Measurements from ENCODE around the gene CPED1.
A peak's percentile ranks its signal among the peaks of the same experiment; 100 is the strongest.

Gene CPED1

GRCh38 chr7:120991581-120991980 is 3.1 kb downstream of the CPED1 start:
- DNase-seq (ENCODE audit: low spot score) (no peak), ATAC-seq (ENCODE audit: low read depth) (no peak)
- Histone ChIP-seq H3K36me3 (ENCODE audit: low read depth) (no peaks in the 10 kb centered on the region), H3K27ac (ENCODE audit: poor library complexity, severe bottlenecking) (no peak overlapping the region), H3K9me3 (ENCODE audit: severe bottlenecking) (no peaks in the 10 kb centered on the region), H3K4me3 (ENCODE audit: severe bottlenecking) (no peak overlapping the region), H3K4me1 (ENCODE audit: insufficient read depth, poor library complexity, severe bottlenecking) (peaks cover 21% of the 10 kb centered on the region), H3K27me3 (ENCODE audit: insufficient read depth, poor library complexity, severe bottlenecking) (no peaks in the 10 kb centered on the region)
- TF ChIP-seq CTCF (IDR thresholded peaks at IDR 0.05; ENCODE audit: poor library complexity, severe bottlenecking) = no peak

GRCh38 chr7:120992272-120992964 is 3.9 kb downstream of the CPED1 start:
- H3K27ac ChIP-seq (ENCODE audit: poor library complexity, severe bottlenecking) = no peak overlapping the region
- H3K4me3 ChIP-seq (ENCODE audit: severe bottlenecking) = no peak overlapping the region
- no peaks in the 10 kb centered on the region for H3K36me3 ChIP-seq (ENCODE audit: low read depth)
- DNase-seq (ENCODE audit: low spot score) (no peak), ATAC-seq (ENCODE audit: low read depth) (no peak)
- peaks cover 21% of the 10 kb centered on the region for H3K4me1 ChIP-seq (ENCODE audit: insufficient read depth, poor library complexity, severe bottlenecking)
- no peaks in the 10 kb centered on the region for H3K9me3 ChIP-seq (ENCODE audit: severe bottlenecking)
- H3K27me3 ChIP-seq (ENCODE audit: insufficient read depth, poor library complexity, severe bottlenecking) = no peaks in the 10 kb centered on the region
- no peak for TF ChIP-seq CTCF (IDR thresholded peaks at IDR 0.05; ENCODE audit: poor library complexity, severe bottlenecking)

GRCh38 chr7:120992965-120993494 is 4.5 kb downstream of the CPED1 start:
- no peak for TF ChIP-seq CTCF (IDR thresholded peaks at IDR 0.05; ENCODE audit: poor library complexity, severe bottlenecking)
- DNase-seq (ENCODE audit: low spot score) (no peak), ATAC-seq (ENCODE audit: low read depth) (no peak)
- peaks cover 18% of the 10 kb centered on the region for H3K4me1 ChIP-seq (ENCODE audit: insufficient read depth, poor library complexity, severe bottlenecking)
- H3K9me3 ChIP-seq (ENCODE audit: severe bottlenecking) = no peaks in the 10 kb centered on the region
- no peaks in the 10 kb centered on the region for H3K36me3 ChIP-seq (ENCODE audit: low read depth)
- H3K4me3 ChIP-seq (ENCODE audit: severe bottlenecking) = no peak overlapping the region
- no peak overlapping the region for H3K27ac ChIP-seq (ENCODE audit: poor library complexity, severe bottlenecking)
- no peaks in the 10 kb centered on the region for H3K27me3 ChIP-seq (ENCODE audit: insufficient read depth, poor library complexity, severe bottlenecking)

GRCh38 chr7:120993553-120994191 is 5.2 kb downstream of the CPED1 start:
- Histone ChIP-seq H3K9me3 (ENCODE audit: severe bottlenecking) (no peaks in the 10 kb centered on the region), H3K4me3 (ENCODE audit: severe bottlenecking) (no peak overlapping the region)
- DNase-seq (ENCODE audit: low spot score) = no peak

More at GRCh38 chr7:120993553-120994191, 5.2 kb downstream of the CPED1 start:
- ATAC-seq (ENCODE audit: low read depth) = peak; percentile 60; the same call in 2 of the 3 replicates
- H3K27ac ChIP-seq (ENCODE audit: poor library complexity, severe bottlenecking) = no peak overlapping the region
- peaks cover 17% of the 10 kb centered on the region for H3K4me1 ChIP-seq (ENCODE audit: insufficient read depth, poor library complexity, severe bottlenecking)
- no peaks in the 10 kb centered on the region for H3K36me3 ChIP-seq (ENCODE audit: low read depth)
- no peak for TF ChIP-seq CTCF (IDR thresholded peaks at IDR 0.05; ENCODE audit: poor library complexity, severe bottlenecking)
- no peaks in the 10 kb centered on the region for H3K27me3 ChIP-seq (ENCODE audit: insufficient read depth, poor library complexity, severe bottlenecking)

Data from RWPE2 (cell line).